ENCODE results near the gene BCAS1.

The BCAS1 gene

DNA sequence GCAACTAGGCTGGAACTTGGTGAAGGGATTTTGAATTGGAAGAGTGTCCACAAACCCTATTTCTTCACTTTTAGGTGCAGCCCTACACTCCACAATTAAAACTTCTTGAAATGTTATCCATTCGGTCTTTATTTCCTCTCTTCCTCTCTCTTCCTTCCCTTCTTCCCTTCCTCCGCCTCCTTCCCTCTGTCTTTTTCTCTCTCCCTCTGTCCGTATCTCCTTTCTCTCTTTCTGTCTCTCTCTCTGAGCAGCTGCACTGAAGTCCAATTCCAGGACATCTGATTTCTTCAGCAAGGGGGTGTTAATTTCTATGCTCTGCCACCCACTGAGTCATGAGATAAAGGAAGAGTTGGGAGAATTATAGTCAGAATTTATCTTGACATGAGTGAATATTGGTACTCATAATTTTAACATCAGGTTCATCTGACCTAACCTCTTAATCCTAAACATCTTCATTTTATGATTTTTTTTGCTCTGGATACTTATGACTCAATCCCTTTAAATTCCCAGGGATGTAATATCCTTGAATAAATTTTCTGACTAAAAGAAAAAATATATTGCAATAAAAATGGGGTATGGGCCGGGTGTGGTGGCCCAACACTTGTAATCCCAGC, 84.2 kb downstream of the BCAS1 start:
- TF ChIP-seq, protein P1, sequence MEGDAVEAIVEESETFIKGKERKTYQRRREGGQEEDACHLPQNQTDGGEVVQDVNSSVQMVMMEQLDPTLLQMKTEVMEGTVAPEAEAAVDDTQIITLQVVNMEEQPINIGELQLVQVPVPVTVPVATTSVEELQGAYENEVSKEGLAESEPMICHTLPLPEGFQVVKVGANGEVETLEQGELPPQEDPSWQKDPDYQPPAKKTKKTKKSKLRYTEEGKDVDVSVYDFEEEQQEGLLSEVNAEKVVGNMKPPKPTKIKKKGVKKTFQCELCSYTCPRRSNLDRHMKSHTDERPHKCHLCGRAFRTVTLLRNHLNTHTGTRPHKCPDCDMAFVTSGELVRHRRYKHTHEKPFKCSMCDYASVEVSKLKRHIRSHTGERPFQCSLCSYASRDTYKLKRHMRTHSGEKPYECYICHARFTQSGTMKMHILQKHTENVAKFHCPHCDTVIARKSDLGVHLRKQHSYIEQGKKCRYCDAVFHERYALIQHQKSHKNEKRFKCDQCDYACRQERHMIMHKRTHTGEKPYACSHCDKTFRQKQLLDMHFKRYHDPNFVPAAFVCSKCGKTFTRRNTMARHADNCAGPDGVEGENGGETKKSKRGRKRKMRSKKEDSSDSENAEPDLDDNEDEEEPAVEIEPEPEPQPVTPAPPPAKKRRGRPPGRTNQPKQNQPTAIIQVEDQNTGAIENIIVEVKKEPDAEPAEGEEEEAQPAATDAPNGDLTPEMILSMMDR (IDR thresholded peaks at IDR 0.05; ENCODE audit: low read length) = no peak
- TF ChIP-seq EZH2 (IDR thresholded peaks at IDR 0.05; ENCODE audit: borderline replicate concordance, low read length) = no peak
- Histone ChIP-seq H3K36me3 (ENCODE audit: insufficient read depth, low read length) (no peaks in the 10 kb centered on the region), H3K27me3 (ENCODE audit: insufficient read depth, low read length) (no peaks in the 10 kb centered on the region; the same call in 1 of the 2 replicates)

DNA sequence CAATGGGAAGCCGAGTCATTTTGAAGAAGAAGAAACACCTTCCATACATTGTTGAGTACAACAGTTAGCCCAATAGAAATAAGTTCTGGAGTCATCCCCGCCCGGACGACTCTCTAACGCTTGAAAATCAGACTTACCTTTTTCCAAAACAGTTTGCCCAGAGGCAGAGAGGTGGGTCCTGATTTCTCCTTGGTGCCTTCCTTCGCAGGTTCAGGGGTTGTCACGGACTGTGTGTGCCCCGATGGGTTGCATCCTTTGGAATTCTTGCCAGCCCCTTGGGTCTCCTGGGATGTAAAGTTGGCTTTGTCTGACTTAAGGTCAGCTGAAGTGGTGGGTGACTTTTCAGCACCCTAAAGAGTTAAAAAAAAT, 85.3 kb downstream of the BCAS1 start:
- Histone ChIP-seq H3K9ac (ENCODE audit: low read length) (no peak overlapping the region), H3F3A (ENCODE audit: insufficient read depth, low read length) (no peaks in the 10 kb centered on the region), H3K4me2 (ENCODE audit: low read length) (no peak overlapping the region), H3K27ac (ENCODE audit: low read depth, low read length, poor library complexity, severe bottlenecking) (no peak overlapping the region), H2AFZ (ENCODE audit: low read length) (no peak overlapping the region), H4K20me1 (ENCODE audit: insufficient read depth, low read length) (no peaks in the 10 kb centered on the region), H3K27me3 (ENCODE audit: insufficient read depth, low read length) (no peaks in the 10 kb centered on the region; the same call in 1 of the 2 replicates), H3K4me1 (ENCODE audit: insufficient read depth, low read length, severe bottlenecking) (no peaks in the 10 kb centered on the region), H3K36me3 (ENCODE audit: insufficient read depth, low read length) (no peaks in the 10 kb centered on the region), H3K9me3 (ENCODE audit: low read length) (no peaks in the 10 kb centered on the region), H3K9me2 (ENCODE audit: low read depth, low read length) (no peaks in the 10 kb centered on the region), H3K4me3 (ENCODE audit: low read depth, low read length, poor library complexity, severe bottlenecking) (no peak overlapping the region), H3K79me2 (ENCODE audit: insufficient read depth, low read length) (no peaks in the 10 kb centered on the region)
- TF ChIP-seq, protein P1 (IDR thresholded peaks at IDR 0.05; ENCODE audit: low read length) = no peak
- no peak for TF ChIP-seq EZH2 (IDR thresholded peaks at IDR 0.05; ENCODE audit: borderline replicate concordance, low read length)

More for the DNA sequence above, 84.2 kb downstream of the BCAS1 start:
- Histone ChIP-seq H3F3A (ENCODE audit: insufficient read depth, low read length) (no peaks in the 10 kb centered on the region), H3K4me3 (ENCODE audit: low read depth, low read length, poor library complexity, severe bottlenecking) (no peak overlapping the region), H3K79me2 (ENCODE audit: insufficient read depth, low read length) (no peaks in the 10 kb centered on the region), H3K9me2 (ENCODE audit: low read depth, low read length) (no peaks in the 10 kb centered on the region), H3K4me1 (ENCODE audit: insufficient read depth, low read length, severe bottlenecking) (no peaks in the 10 kb centered on the region), H2AFZ (ENCODE audit: low read length) (no peak overlapping the region), H3K9ac (ENCODE audit: low read length) (no peak overlapping the region), H3K27ac (ENCODE audit: low read depth, low read length, poor library complexity, severe bottlenecking) (no peak overlapping the region), H3K9me3 (ENCODE audit: low read length) (no peaks in the 10 kb centered on the region), H4K20me1 (ENCODE audit: insufficient read depth, low read length) (no peaks in the 10 kb centered on the region), H3K4me2 (ENCODE audit: low read length) (no peak overlapping the region)

DNA sequence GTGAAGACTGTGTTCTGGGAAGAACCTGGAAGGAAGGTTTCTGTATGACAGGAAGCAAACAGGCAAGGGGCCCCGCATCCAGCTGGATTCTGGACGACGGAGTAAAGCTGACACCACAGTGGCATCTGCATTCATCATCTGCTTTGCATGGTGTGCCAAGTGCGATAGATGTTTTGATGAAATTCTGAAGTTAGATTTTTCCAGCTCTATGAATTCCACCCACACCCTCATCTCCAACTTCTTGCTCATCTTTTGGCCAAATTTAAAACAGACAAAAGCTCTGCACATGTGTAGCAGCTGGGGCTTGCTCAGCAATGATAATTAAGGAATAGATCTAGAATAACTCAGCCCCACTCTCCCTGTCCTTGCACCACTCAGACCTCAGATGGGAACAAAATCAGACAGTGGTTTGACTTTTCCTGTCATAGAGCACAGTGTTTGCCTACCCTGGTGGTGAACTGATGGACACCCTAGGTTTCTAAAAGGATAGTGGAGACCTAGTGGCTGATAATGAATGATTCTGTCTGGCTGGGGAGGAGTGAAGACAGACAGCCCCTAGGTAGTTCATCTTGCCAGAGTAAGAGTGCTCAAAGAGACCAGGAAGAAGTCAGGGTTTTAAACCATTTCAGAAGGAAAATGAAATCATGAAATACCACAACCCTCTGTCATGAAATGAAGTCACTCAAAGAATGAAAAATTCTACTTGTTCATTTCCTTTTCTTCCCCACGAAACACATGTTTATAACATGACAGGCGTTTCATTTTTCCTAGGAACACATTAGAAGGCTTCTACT, 85.8 kb downstream of the BCAS1 start:
- no peaks in the 10 kb centered on the region for H3K36me3 ChIP-seq (ENCODE audit: insufficient read depth, low read length)

More for the DNA sequence above, 85.8 kb downstream of the BCAS1 start:
- H3K9ac ChIP-seq (ENCODE audit: low read length) = no peak overlapping the region
- no peak overlapping the region for H3K27ac ChIP-seq (ENCODE audit: low read depth, low read length, poor library complexity, severe bottlenecking)
- no peak overlapping the region for H3K4me2 ChIP-seq (ENCODE audit: low read length)
- H3K4me1 ChIP-seq (ENCODE audit: insufficient read depth, low read length, severe bottlenecking) = no peaks in the 10 kb centered on the region
- no peaks in the 10 kb centered on the region for H3K9me3 ChIP-seq (ENCODE audit: low read length)
- H4K20me1 ChIP-seq (ENCODE audit: insufficient read depth, low read length) = no peaks in the 10 kb centered on the region
- no peak overlapping the region for H2AFZ ChIP-seq (ENCODE audit: low read length)
- H3K4me3 ChIP-seq (ENCODE audit: low read depth, low read length, poor library complexity, severe bottlenecking) = no peak overlapping the region
- no peaks in the 10 kb centered on the region for H3F3A ChIP-seq (ENCODE audit: insufficient read depth, low read length)
- no peaks in the 10 kb centered on the region for H3K79me2 ChIP-seq (ENCODE audit: insufficient read depth, low read length)
- H3K27me3 ChIP-seq (ENCODE audit: insufficient read depth, low read length) = no peaks in the 10 kb centered on the region; the same call in 1 of the 2 replicates
- no peaks in the 10 kb centered on the region for H3K9me2 ChIP-seq (ENCODE audit: low read depth, low read length)
- TF ChIP-seq, protein P1 (IDR thresholded peaks at IDR 0.05; ENCODE audit: low read length) = no peak
- TF ChIP-seq EZH2 (IDR thresholded peaks at IDR 0.05; ENCODE audit: borderline replicate concordance, low read length) = no peak
